Measurements from ENCODE around the gene AGAP2.

DNA sequence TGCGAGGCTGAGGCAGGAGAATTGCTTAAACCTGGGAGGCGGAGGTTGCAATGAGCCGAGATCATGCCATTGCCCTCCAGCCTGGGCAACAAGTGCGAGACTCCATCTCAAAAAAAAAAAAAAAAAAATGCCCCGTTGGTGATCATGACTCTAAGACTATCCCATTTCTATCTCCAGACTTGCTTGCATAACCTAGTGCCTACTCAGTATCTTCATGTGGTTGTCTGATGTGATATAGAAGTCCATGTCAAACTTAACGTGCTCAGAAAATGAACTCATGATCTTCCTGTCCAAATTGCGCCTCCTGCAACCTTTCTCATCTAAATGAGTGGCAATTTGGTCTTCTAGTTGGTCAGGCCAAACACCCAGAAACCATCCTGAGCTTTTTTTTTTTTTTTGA, 39.4 kb upstream of the AGAP2 start:
- TF ChIP-seq, protein P1, sequence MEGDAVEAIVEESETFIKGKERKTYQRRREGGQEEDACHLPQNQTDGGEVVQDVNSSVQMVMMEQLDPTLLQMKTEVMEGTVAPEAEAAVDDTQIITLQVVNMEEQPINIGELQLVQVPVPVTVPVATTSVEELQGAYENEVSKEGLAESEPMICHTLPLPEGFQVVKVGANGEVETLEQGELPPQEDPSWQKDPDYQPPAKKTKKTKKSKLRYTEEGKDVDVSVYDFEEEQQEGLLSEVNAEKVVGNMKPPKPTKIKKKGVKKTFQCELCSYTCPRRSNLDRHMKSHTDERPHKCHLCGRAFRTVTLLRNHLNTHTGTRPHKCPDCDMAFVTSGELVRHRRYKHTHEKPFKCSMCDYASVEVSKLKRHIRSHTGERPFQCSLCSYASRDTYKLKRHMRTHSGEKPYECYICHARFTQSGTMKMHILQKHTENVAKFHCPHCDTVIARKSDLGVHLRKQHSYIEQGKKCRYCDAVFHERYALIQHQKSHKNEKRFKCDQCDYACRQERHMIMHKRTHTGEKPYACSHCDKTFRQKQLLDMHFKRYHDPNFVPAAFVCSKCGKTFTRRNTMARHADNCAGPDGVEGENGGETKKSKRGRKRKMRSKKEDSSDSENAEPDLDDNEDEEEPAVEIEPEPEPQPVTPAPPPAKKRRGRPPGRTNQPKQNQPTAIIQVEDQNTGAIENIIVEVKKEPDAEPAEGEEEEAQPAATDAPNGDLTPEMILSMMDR (IDR thresholded peaks at IDR 0.05; ENCODE audit: insufficient read depth, low read length): no peak
- TF ChIP-seq GABPA (IDR thresholded peaks at IDR 0.05; ENCODE audit: low read depth): no peak
- TF ChIP-seq POLR2AphosphoS5 (IDR thresholded peaks at IDR 0.05; ENCODE audit: low read depth): no peak
- TF ChIP-seq REST (IDR thresholded peaks at IDR 0.05; ENCODE audit: insufficient replicate concordance, low read depth): no peak
- no peak for TF ChIP-seq SPI1 (IDR thresholded peaks at IDR 0.05; ENCODE audit: borderline replicate concordance, low read depth)

Data from HL-60 (cell line).